GM12878 (cell line): Measurements from ENCODE around the gene LRP5. TPM values are rescaled to one million over a fixed set of nuclear protein-coding genes. Genes with fewer than 3 reads are reported as not detected.

Source experiments
- ATAC-seq: fragments of 200-7000 bp; cut with Tn5 transposase; 3 replicates; pipeline ENCODE4 v1.9.1; 2020; ENCODE audit warnings: mild to moderate bottlenecking, moderate library complexity
- BruUV-seq: library from RNA; stranded (reverse); fragments of 400-500 nt; replicated peaks from 2 replicates; lab custom pipeline; 2021; lab: Mats Ljungman, UMichigan
- CTCF ChIA-PET: fragments of 300-600 bp; sonication (Branson Sonifier 250); formaldehyde crosslinking; extraction: SDS; loops from one replicate; lab custom pipeline; 2021; ENCODE audit warnings: inconsistent platforms; lab: Yijun Ruan, JAX
- POLR2A ChIA-PET: fragments of 350-600 bp; formaldehyde crosslinking; extraction: SDS; loops from one replicate; lab custom pipeline; 2021; ENCODE audit warnings: inconsistent platforms; lab: Charles Lee
- RAD21 ChIA-PET: fragments of 300-600 bp; sonication (Branson Sonifier 250); formaldehyde crosslinking; loops from one replicate; lab custom pipeline; 2023; ENCODE audit warnings: antibody characterized with exemption; ENCODE audit not compliant: unreplicated experiment; lab: Charles Lee
- SMC1A ChIA-PET: fragments of 300-600 bp; sonication (Branson Sonifier 250); formaldehyde crosslinking; loops from one replicate; lab custom pipeline; 2023; ENCODE audit not compliant: unreplicated experiment, uncharacterized antibody; lab: Charles Lee
- DNase-seq: peaks from one replicate; pipeline ENCODE4 v3.0.0-alpha.2; 2011; ENCODE audit warnings: low read depth, low spot score
- FAIRE-seq: peaks from 3 replicates; lab custom pipeline; 2011; peaks lifted over from hg19 to GRCh38; lab: Jason Lieb, UNC
- H2AFZ ChIP-seq: 2 replicates; pipeline ENCODE4 v1.6.0; 2011; ENCODE audit warnings: low read depth, low read length, control low read depth; ENCODE audit not compliant: control insufficient read depth
- H3K27ac ChIP-seq: 2 replicates; pipeline ENCODE4 v1.5.1; 2011; ENCODE audit warnings: control low read depth; ENCODE audit not compliant: control insufficient read depth, insufficient read depth
- H3K27me3 ChIP-seq, 2 experiments: replicated peaks in 1 of 2; 2 replicates each; pipeline versions ENCODE4 v1.6.0 to v1.6.1; 2011; ENCODE audit warnings: low read length in 1 of 2; ENCODE audit not compliant: control insufficient read depth in 2 of 2, insufficient read depth in 2 of 2
- H3K36me3 ChIP-seq, 2 experiments: 2 replicates each; pipeline ENCODE4 v1.5.1; 2011; ENCODE audit warnings: low read length in 1 of 2; ENCODE audit not compliant: control insufficient read depth in 2 of 2, insufficient read depth in 2 of 2
- H3K4me1 ChIP-seq: 2 replicates; pipeline ENCODE4 v1.6.1; 2011; ENCODE audit warnings: mild to moderate bottlenecking, low read length, moderate library complexity, mixed read lengths; ENCODE audit not compliant: control insufficient read depth, insufficient read depth
- H3K4me2 ChIP-seq: 2 replicates; pipeline ENCODE4 v1.6.0; 2011; ENCODE audit warnings: control low read depth; ENCODE audit not compliant: control insufficient read depth, insufficient read depth
- H3K4me3 ChIP-seq: fragments of 200-600 bp; sonication (generic); 2 replicates; pipeline ENCODE4 v1.5.1; 2016
- H3K79me2 ChIP-seq: 2 replicates; pipeline ENCODE4 v1.6.0; 2011; ENCODE audit warnings: low read length; ENCODE audit not compliant: control insufficient read depth, insufficient read depth
- H3K9ac ChIP-seq: 2 replicates; pipeline ENCODE4 v1.8.0; 2011; ENCODE audit warnings: low read length, control low read depth, mixed read lengths; ENCODE audit not compliant: control insufficient read depth, insufficient read depth
- H3K9me3 ChIP-seq: replicated peaks from 3 replicates; pipeline ENCODE4 v1.5.1; 2011; ENCODE audit warnings: mild to moderate bottlenecking, low read length; ENCODE audit not compliant: control insufficient read depth, insufficient read depth
- H4K20me1 ChIP-seq: 2 replicates; pipeline ENCODE4 v1.6.0; 2011; ENCODE audit not compliant: control insufficient read depth, insufficient read depth
- BHLHE40 ChIP-seq, 2 experiments: fragments of 450-650 bp in 1 of 2; IDR thresholded peaks; 2 replicates each; pipeline ENCODE4 v1.6.1; 2011 to 2017; ENCODE audit warnings: low read depth in 2 of 2, borderline replicate concordance in 1 of 2, improper control_type of control experiment in 1 of 2, low read length in 1 of 2, mild to moderate bottlenecking in 1 of 2
- CEBPZ ChIP-seq: fragments of 150-350 bp; IDR thresholded peaks from 2 replicates; pipeline ENCODE4 v1.6.1; 2016; ENCODE audit warnings: low read depth, low read length
- CUX1 ChIP-seq: IDR thresholded peaks from 2 replicates; pipeline ENCODE4 v1.6.1; 2012; ENCODE audit warnings: improper control_type of control experiment, low read depth, low read length; ENCODE audit not compliant: insufficient replicate concordance
- HCFC1 ChIP-seq: fragments of 150-350 bp; IDR thresholded peaks from 2 replicates; pipeline ENCODE4 v1.6.1; 2014; ENCODE audit warnings: low read length
- MEF2A ChIP-seq: IDR thresholded peaks from 2 replicates; pipeline ENCODE4 v1.6.1; 2011; ENCODE audit warnings: low read depth, mild to moderate bottlenecking, low read length, moderate library complexity; ENCODE audit not compliant: insufficient read depth
- MEF2B ChIP-seq: fragments of 450-650 bp; IDR thresholded peaks from 2 replicates; pipeline ENCODE4 v1.6.1; 2018; ENCODE audit warnings: mild to moderate bottlenecking, moderate library complexity; ENCODE audit not compliant: partially characterized antibody, poor library complexity, severe bottlenecking
- SREBF1 ChIP-seq: IDR thresholded peaks from 2 replicates; pipeline ENCODE4 v1.6.1; 2012; ENCODE audit warnings: mild to moderate bottlenecking, low read length
- SREBF2 ChIP-seq: IDR thresholded peaks from 2 replicates; pipeline ENCODE4 v1.6.1; 2012; ENCODE audit warnings: mild to moderate bottlenecking, low read length
- SRF ChIP-seq, 2 experiments: IDR thresholded peaks; 2 replicates each; pipeline ENCODE4 v1.6.1; 2011; ENCODE audit warnings: low read depth in 2 of 2, low read length in 2 of 2, mild to moderate bottlenecking in 1 of 2, moderate library complexity in 1 of 2
- STAT3 ChIP-seq: IDR thresholded peaks from 2 replicates; pipeline ENCODE4 v1.6.1; 2011; ENCODE audit warnings: low read depth, low read length, improper control_type of control experiment
- WGBS: methylation state at CpG from one replicate; pipeline ENCODE4 v1.1.6; 2016; ENCODE audit warnings: low lambda C conversion rate; ENCODE audit not compliant: insufficient replicate concordance, insufficient coverage; ENCODE audit errors: missing lambda C conversion rate; 5-methylcytosine and 5-hydroxymethylcytosine counted together
- in situ Hi-C: fragments of 300-500 bp; cut with MboI; formaldehyde crosslinking; loops from 9 replicates; pipeline ENCODE4 v1.14.3; 2018; ENCODE audit warnings: mixed read lengths
- intact Hi-C: fragments of 100-400 bp; cut with micrococcal nuclease; formaldehyde crosslinking; loops from one replicate; pipeline ENCODE4 v1.14.2; 2022; ENCODE audit not compliant: unreplicated experiment
- polyA plus RNA-seq, 11 experiments: library from polyadenylated mRNA; depleted of rRNA in 4 of 11; unstranded in 6 of 11; stranded (reverse) in 5 of 11; fragments of >200 nt; fragmentation: Nextera tagmentation in 4 of 11; fragmentation: Illumina TruSeq in 1 of 11; extraction: Ambion mirVana in 4 of 11; extraction: Trizol in 1 of 11; gene quantifications; 1 replicate in 1 of 11; 2 replicates in 10 of 11; pipeline versions ENCODE4 v1.2.1 to v1.2.3, GENCODE V29; 2011 to 2016; ENCODE audit warnings: inconsistent platforms in 2 of 11, missing spikeins in 2 of 11, low read depth in 1 of 11
- total RNA-seq, 4 experiments: library from RNA; depleted of rRNA in 3 of 4; stranded (reverse); fragments of >200 nt in 3 of 4; fragmentation: Illumina TruSeq in 1 of 4; extraction: Trizol in 1 of 4; gene quantifications; 2 replicates each; pipeline versions ENCODE4 v1.2.1 to v1.2.3, GENCODE V29; 2013 to 2021
- TF ChIP-seq, protein P1 (sequence below): IDR thresholded peaks from 2 replicates; pipeline ENCODE4 v1.6.1; 2012; ENCODE audit warnings: low read length, inconsistent platforms

LRP5 gene
- total and polyA plus RNA-seq, 10 of the 15 experiments (the other 5 are each of a cell fraction or from before 2014, with no cell fraction given): 0.37 to 34.0 (median 6.6) TPM

DNA sequence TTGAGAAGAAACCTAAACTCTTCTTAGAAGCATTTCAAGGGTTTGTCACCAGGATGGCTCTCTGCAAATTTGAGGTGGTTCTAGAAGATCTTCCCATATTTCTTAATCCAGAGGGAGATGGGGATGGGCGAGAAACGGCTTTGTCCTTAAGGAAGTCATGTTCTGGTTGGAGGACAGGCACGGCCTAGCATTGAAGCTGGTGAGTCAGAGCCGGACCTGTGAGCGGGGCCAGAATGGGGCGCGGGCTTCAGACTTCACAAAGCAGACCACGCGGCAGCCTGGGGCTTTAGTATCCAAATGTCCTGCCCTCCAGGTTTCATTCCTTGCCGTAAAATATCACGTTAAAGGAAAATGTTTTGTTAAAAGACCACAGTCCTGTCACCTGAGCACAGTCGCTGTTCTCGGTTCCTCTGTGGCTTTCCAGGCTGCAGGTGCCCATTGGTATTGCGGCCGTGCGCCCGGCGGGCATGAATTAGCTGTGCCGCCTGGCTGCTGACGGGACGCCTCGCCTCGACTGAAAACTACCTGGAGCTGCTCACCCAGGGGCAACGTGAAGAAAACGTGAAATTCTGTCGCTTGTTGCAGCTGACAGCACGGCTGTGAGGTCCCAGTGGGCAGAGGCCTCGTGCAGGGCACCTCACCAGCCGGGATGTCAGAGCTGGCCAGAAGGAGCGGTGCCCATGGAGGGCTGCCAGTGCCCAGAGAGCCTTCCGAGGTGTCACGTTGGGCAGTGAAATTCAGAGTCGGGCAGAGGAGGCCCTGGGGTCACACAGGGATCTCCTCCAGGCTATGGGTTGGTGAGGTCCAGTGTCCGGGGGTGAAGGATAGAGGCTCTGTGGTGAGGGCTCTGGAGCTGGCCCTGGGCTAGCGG, 59.0 kb downstream of the LRP5 start:
- Histone ChIP-seq H3K4me3 (peak overlapping the region; percentile 34; the same call in 1 of the 2 replicates), H2AFZ (peak overlapping the region; percentile 20; the same call in 1 of the 2 replicates), H3K9me3 (no peaks in the 10 kb centered on the region), H3K4me2 (peak overlapping the region; percentile 89), H3K4me1 (peaks cover 33% of the 10 kb centered on the region), H3K36me3 (peaks cover 0 to 5% of the 10 kb centered on the region in 2 experiments; a peak in 3 of 4 replicates), H3K27ac (peak overlapping the region; percentile 89), H3K79me2 (peaks cover 2% of the 10 kb centered on the region), H3K27me3 (no peaks in the 10 kb centered on the region), H4K20me1 (no peaks in the 10 kb centered on the region), H3K9ac (peak overlapping the region; percentile 58; the same call in 1 of the 2 replicates)
- intact Hi-C loops: loop anchor here (2.0 kb wide), 2 partner anchors 31 to 59 kb away; partner anchors contain the start of gene LRP5
- WGBS: 11% methylated on average over 33 of the region's 35 CpGs
- ChIA-PET SMC1A (interaction anchor here (0.5 to 1.8 kb wide), 12 partner anchors 9 to 128 kb away, joined by 3 to 5 read pairs (median 3); no protein-coding TSS in a partner anchor), POLR2A (interaction anchor here (0.6 to 1.7 kb wide), 4 partner anchors 9 to 144 kb away, joined by 3 to 5 read pairs (median 4); no protein-coding TSS in a partner anchor), RAD21 (interaction anchor here (0.7 to 1.7 kb wide), 10 partner anchors 12 to 272 kb away, joined by 3 to 11 read pairs (median 4); no protein-coding TSS in a partner anchor), CTCF (interaction anchor here (0.7 to 5.2 kb wide), 6 partner anchors 8 to 114 kb away, joined by 3 to 29 read pairs (median 4); no protein-coding TSS in a partner anchor)
- FAIRE-seq (no peak), ATAC-seq (peak; percentile 71), DNase-seq (peak; percentile 25)
- in situ Hi-C loops: no loop called here
- TSS peak; percentile 73 for BruUV-seq
- TF ChIP-seq, protein P1, sequence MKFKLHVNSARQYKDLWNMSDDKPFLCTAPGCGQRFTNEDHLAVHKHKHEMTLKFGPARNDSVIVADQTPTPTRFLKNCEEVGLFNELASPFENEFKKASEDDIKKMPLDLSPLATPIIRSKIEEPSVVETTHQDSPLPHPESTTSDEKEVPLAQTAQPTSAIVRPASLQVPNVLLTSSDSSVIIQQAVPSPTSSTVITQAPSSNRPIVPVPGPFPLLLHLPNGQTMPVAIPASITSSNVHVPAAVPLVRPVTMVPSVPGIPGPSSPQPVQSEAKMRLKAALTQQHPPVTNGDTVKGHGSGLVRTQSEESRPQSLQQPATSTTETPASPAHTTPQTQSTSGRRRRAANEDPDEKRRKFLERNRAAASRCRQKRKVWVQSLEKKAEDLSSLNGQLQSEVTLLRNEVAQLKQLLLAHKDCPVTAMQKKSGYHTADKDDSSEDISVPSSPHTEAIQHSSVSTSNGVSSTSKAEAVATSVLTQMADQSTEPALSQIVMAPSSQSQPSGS: no peak
- no peak for TF ChIP-seq CUX1
- no peak for TF ChIP-seq HCFC1
- TF ChIP-seq MEF2A: no peak
- no peak for TF ChIP-seq CEBPZ
- TF ChIP-seq SREBF2: no peak
- peak; percentile 84 to 91 for TF ChIP-seq BHLHE40 (IDR thresholded peaks at IDR 0.05; ENCODE audit: borderline replicate concordance in 1 of 2, low read depth in 2 of 2, low read length in 1 of 2)
- no peak for TF ChIP-seq SRF (IDR thresholded peaks at IDR 0.05; ENCODE audit: low read depth in 2 of 2, low read length in 2 of 2)
- no peak for TF ChIP-seq STAT3
- no peak for TF ChIP-seq SREBF1
- no peak for TF ChIP-seq MEF2B
